ENCODE results near the gene GUCA1A. TPM values are rescaled to one million over a fixed set of nuclear protein-coding genes. Genes with fewer than 3 reads are reported as not detected.

The GUCA1A gene
- total and polyA plus RNA-seq, 2 of the 4 experiments (the other 2 are of a cell fraction) = 0.18 to 0.32 TPM

DNA sequence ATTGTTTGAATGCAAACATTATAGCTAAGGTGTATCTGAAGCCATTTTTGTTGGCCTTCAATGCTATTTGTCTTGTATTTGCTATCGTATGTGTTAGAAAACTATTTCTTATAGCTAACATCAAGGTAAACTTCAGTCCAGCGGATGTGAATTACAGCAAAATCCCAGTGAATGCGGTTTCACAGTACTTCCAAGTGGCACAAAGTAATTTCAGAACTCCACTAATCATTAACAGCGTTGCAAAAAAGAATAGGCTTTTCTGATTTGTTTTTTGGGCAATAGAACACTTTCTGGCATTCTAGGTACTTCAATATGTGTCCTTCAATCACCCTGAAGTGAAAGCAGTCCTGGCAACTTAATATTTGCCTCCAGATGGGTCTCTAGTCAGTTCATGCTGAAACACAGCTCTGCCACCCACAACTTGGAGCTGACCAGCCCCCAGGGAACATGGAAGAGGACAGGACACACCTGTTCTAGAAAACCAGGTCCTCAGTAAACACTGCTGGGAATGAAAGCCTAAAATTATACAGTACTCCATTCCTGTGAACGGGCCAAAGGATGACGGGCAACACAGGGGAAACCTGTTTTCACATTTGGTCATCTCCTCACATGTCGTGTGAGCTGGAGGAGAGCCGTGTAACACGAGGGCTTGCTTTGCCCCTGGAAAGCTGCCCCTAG lies 54.1 kb downstream of the GUCA1A start (continued):
- no peak for TF ChIP-seq CTCF (conservative IDR thresholded peaks at IDR 0.05; ENCODE audit: low read depth, low read length)

DNA sequence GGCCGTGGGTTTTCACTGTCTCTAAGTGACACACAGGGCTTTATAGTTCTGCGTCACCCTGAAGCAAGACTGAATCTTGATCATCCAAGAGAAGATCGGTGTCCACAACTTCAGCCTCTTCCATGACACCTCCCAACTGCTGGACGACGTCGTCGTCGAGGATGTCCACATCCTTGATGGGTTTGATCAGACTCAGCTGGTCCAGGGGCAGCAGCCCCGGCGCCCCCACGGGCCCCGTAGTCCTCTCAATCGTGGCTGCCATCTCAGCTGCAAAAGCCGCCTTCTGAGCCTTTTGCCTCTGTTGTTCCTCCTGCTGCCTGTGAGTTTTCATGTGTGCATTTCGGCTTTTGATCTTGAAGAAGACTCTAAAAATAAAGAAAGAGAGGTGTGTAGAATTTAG lies 55.1 kb downstream of the GUCA1A start:
- no peak for TF ChIP-seq POLR2A (IDR thresholded peaks at IDR 0.05; ENCODE audit: low read depth, low read length)
- TF ChIP-seq FOS (IDR thresholded peaks at IDR 0.05; ENCODE audit: low read depth, low read length) = no peak
- no peak for TF ChIP-seq MAFK (IDR thresholded peaks at IDR 0.05; ENCODE audit: low read depth, low read length)
- TF ChIP-seq NFE2L2 (IDR thresholded peaks at IDR 0.05; ENCODE audit: low read depth, low read length) = no peak
- TF ChIP-seq MAZ (IDR thresholded peaks at IDR 0.05; ENCODE audit: borderline replicate concordance, low read depth, low read length) = no peak
- TF ChIP-seq CEBPB (IDR thresholded peaks at IDR 0.05; ENCODE audit: low read depth, low read length) = no peak
- TF ChIP-seq, protein P1, sequence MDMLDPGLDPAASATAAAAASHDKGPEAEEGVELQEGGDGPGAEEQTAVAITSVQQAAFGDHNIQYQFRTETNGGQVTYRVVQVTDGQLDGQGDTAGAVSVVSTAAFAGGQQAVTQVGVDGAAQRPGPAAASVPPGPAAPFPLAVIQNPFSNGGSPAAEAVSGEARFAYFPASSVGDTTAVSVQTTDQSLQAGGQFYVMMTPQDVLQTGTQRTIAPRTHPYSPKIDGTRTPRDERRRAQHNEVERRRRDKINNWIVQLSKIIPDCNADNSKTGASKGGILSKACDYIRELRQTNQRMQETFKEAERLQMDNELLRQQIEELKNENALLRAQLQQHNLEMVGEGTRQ (IDR thresholded peaks at IDR 0.05; ENCODE audit: low read depth, low read length) = no peak
- no peak for TF ChIP-seq SMC3 (IDR thresholded peaks at IDR 0.05; ENCODE audit: low read depth, low read length)
- no peak for TF ChIP-seq MXI1 (IDR thresholded peaks at IDR 0.05; ENCODE audit: borderline replicate concordance, low read depth, low read length)
- TF ChIP-seq, protein P2, sequence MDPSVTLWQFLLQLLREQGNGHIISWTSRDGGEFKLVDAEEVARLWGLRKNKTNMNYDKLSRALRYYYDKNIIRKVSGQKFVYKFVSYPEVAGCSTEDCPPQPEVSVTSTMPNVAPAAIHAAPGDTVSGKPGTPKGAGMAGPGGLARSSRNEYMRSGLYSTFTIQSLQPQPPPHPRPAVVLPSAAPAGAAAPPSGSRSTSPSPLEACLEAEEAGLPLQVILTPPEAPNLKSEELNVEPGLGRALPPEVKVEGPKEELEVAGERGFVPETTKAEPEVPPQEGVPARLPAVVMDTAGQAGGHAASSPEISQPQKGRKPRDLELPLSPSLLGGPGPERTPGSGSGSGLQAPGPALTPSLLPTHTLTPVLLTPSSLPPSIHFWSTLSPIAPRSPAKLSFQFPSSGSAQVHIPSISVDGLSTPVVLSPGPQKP (IDR thresholded peaks at IDR 0.05; ENCODE audit: borderline replicate concordance, low read depth, low read length) = no peak
- TF ChIP-seq RAD21 (IDR thresholded peaks at IDR 0.05; ENCODE audit: low read length) = no peak
- Histone ChIP-seq H2BK20ac (ENCODE audit: low read depth, low read length) (no peak overlapping the region), H3K23ac (ENCODE audit: low read depth, low read length) (no peak overlapping the region), H3K4ac (ENCODE audit: low read depth, low read length) (no peak overlapping the region), H3K36me3 (ENCODE audit: control insufficient read depth, insufficient read depth, low read length) (peaks cover 25% of the 10 kb centered on the region), H2AFZ (replicated peaks; ENCODE audit: low read length, poor library complexity) (no peak overlapping the region), H4K20me1 (ENCODE audit: insufficient read depth, low read length) (no peaks in the 10 kb centered on the region), H4K5ac (ENCODE audit: low read depth, low read length) (no peak overlapping the region), H3K9ac (ENCODE audit: low read depth, low read length) (no peak overlapping the region), H3K4me3 (ENCODE audit: insufficient read depth, low read depth, low read length) (no peak overlapping the region), H3K27me3 (ENCODE audit: control insufficient read depth, insufficient read depth, low read length) (no peaks in the 10 kb centered on the region), H3K4me2 (ENCODE audit: low read depth, low read length) (no peak overlapping the region), H2BK15ac (ENCODE audit: low read depth, low read length) (no peak overlapping the region), H3K27ac (ENCODE audit: insufficient read depth, low read length) (no peak overlapping the region), H2AK5ac (ENCODE audit: low read depth, low read length) (peak overlapping the region; percentile 37; the same call in 1 of the 2 replicates), H3K18ac (ENCODE audit: low read depth, low read length) (no peak overlapping the region), H2AK9ac (replicated peaks; ENCODE audit: low read depth, low read length, poor library complexity) (no peak overlapping the region), H3K79me1 (ENCODE audit: low read depth in 1 of 2, low read length in 2 of 2) (peaks cover 3 to 22% of the 10 kb centered on the region in 2 experiments; a peak in 2 of 4 replicates), H3K14ac (replicated peaks; ENCODE audit: low read depth, low read length) (no peak overlapping the region), H2BK120ac (ENCODE audit: low read depth, low read length) (no peak overlapping the region), H4K91ac (ENCODE audit: insufficient read depth, low read depth, low read length) (no peak overlapping the region), H4K8ac (ENCODE audit: low read depth in 2 of 2, low read length in 2 of 2) (no peak overlapping the region), H3K9me3 (ENCODE audit: control insufficient read depth, insufficient read depth, low read length) (no peaks in the 10 kb centered on the region), H2BK5ac (ENCODE audit: low read depth, low read length, poor library complexity, severe bottlenecking) (peak overlapping the region; percentile 1), H3K4me1 (ENCODE audit: control insufficient read depth, insufficient read depth, low read length) (peaks cover 17% of the 10 kb centered on the region), H3K9me1 (ENCODE audit: insufficient read depth, low read length) (peaks cover 22% of the 10 kb centered on the region), H3K56ac (ENCODE audit: extremely low read depth, insufficient read depth, low read length) (no peak overlapping the region)
- in situ Hi-C loops (cut with MboI; ENCODE audit: low sequenced_read_pairs) = no loop called here
- ATAC-seq (ENCODE audit: low read depth) = no peak
- CTCF ChIA-PET = no interaction called here
- intact Hi-C loops (cut with micrococcal nuclease) = loop anchor here (10.0 kb wide), 1 partner anchor 106 kb away; no protein-coding TSS in a partner anchor
- 96% methylated on average over 11 of the region's 15 CpGs; no CpG with 5 or more reads in 1 of the 2 experiments for WGBS, 2 experiments (ENCODE audit: extremely low coverage in 2 of 2, insufficient read length in 1 of 2)
- no peak for DNase-seq
- POLR2A ChIA-PET (ENCODE audit: unreplicated experiment) = no interaction called here
- BruUV-seq (replicated peaks) = no TSS peak
- dilution Hi-C loops (cut with HindIII; ENCODE audit: low sequenced_read_pairs, unreplicated experiment) = no loop called here

All from IMR-90 (cell line).